ENCODE measurements around the gene PKD2L1.

Gene PKD2L1

GRCh38 chr10:100346351-100346764 lies 16.3 kb upstream of the PKD2L1 start:
- H3K27me3 ChIP-seq (ENCODE audit: control insufficient read depth in 3 of 3, insufficient read depth in 3 of 3, low read depth in 1 of 3, low read length in 3 of 3) = no peaks in the 10 kb centered on the region
- no peak overlapping the region for H2BK120ac ChIP-seq (ENCODE audit: low read depth, low read length)
- H2AFZ ChIP-seq (ENCODE audit: low read length) = peak overlapping the region; percentile 71
- H2BK15ac ChIP-seq (ENCODE audit: low read length) = no peak overlapping the region
- peak overlapping the region; percentile 73 for H3K9ac ChIP-seq (ENCODE audit: low read depth, low read length, poor library complexity)
- DNase-seq (ENCODE audit: low spot score) = peak; percentile 88
- WGBS, 2 donors (ENCODE audit: extremely low coverage in 2 of 2, insufficient read length in 2 of 2, insufficient replicate concordance in 1 of 2) = no CpG with 5 or more reads among the region's 36 CpGs
- no peak overlapping the region for H2AK5ac ChIP-seq (ENCODE audit: low read depth, low read length)
- H3K36me3 ChIP-seq (replicated peaks in 1 of 2; ENCODE audit: control insufficient read depth in 2 of 2, insufficient read depth in 2 of 2, low read length in 2 of 2) = peaks cover 33 to 37% of the 10 kb centered on the region in 2 donors
- peak overlapping the region; percentile 84 for H2BK5ac ChIP-seq (ENCODE audit: low read length)
- peak overlapping the region; percentile 80 to 96 for H3K4me3 ChIP-seq (ENCODE audit: low read length in 2 of 2)
- no peak overlapping the region for H3K23ac ChIP-seq (ENCODE audit: low read depth, low read length, poor library complexity)
- H3K4me1 ChIP-seq (ENCODE audit: control insufficient read depth in 2 of 2, insufficient read depth in 1 of 2, low read depth in 1 of 2, low read length in 2 of 2) = peaks cover 34 to 44% of the 10 kb centered on the region in 2 donors
- peak overlapping the region; percentile 88 for H3K27ac ChIP-seq (replicated peaks; ENCODE audit: low read length)
- H3K4ac ChIP-seq (ENCODE audit: low read length) = no peak overlapping the region
- no peak overlapping the region for H2BK12ac ChIP-seq (ENCODE audit: low read length)
- peaks cover 0 to 15% of the 10 kb centered on the region in 2 donors for H3K9me3 ChIP-seq (replicated peaks in 1 of 2; ENCODE audit: control insufficient read depth in 2 of 2, insufficient read depth in 1 of 2, low read depth in 1 of 2, low read length in 2 of 2)
- H3K18ac ChIP-seq (ENCODE audit: low read length) = peak overlapping the region; percentile 76
- H4K8ac ChIP-seq (ENCODE audit: low read depth, low read length) = no peak overlapping the region
- no peak overlapping the region for H4K91ac ChIP-seq (ENCODE audit: low read depth, low read length, poor library complexity)
- no peak overlapping the region for H3K14ac ChIP-seq (ENCODE audit: low read length)
- peaks cover 6% of the 10 kb centered on the region for H3K79me1 ChIP-seq (ENCODE audit: low read depth, low read length)
- peak overlapping the region; percentile 95 for H3K4me2 ChIP-seq (ENCODE audit: insufficient read depth, low read length, poor library complexity, severe bottlenecking)

DNA sequence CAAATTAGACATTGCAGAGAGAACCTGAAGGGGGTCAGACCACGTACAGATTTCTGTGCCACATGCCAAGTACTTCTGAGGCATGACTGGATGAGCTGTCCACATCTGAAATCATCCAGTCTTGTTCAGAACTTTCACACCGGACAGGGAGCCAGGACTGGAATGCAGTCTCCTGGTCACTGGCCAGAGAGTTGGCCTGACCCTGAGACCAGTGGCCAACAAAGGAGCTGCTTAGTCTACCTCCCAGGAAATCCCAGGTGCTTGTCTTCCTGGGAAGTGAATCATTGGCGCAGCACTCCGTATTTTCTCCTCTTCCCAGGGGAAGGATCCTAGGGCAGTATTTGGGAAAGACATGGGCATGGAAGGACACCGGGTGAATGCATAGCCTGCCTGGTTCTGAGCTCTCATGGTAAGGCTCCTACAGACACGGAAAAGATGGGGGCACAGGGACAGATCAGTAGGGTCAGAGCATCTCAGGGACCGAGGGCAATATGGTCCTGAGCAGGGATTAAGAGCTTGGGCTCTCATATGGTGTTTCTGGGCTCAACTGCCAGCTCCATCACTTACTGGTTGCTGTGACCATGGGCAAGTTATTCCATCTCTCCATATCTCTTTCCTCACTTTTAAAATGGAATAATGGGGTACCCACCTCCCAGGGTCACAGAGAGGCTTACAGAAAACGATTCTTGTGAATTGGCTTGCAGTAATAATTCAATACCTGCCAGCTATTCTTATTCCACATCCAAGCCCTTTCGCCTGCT lies 15.7 kb upstream of the PKD2L1 start:
- no peak overlapping the region for H2BK120ac ChIP-seq (ENCODE audit: low read depth, low read length)
- no peak overlapping the region for H3K9ac ChIP-seq (ENCODE audit: low read depth, low read length, poor library complexity)
- peak overlapping the region; percentile 95 for H3K4me2 ChIP-seq (ENCODE audit: insufficient read depth, low read length, poor library complexity, severe bottlenecking)
- H3K4ac ChIP-seq (ENCODE audit: low read length) = no peak overlapping the region
- peak overlapping the region; percentile 84 for H2BK5ac ChIP-seq (ENCODE audit: low read length)
- peak overlapping the region; percentile 80 to 96 for H3K4me3 ChIP-seq (ENCODE audit: low read length in 2 of 2)
- peak overlapping the region; percentile 88 for H3K27ac ChIP-seq (replicated peaks; ENCODE audit: low read length)
- H3K36me3 ChIP-seq (replicated peaks in 1 of 2; ENCODE audit: control insufficient read depth in 2 of 2, insufficient read depth in 2 of 2, low read length in 2 of 2) = peaks cover 28 to 31% of the 10 kb centered on the region in 2 donors
- no CpG with 5 or more reads among the region's 9 CpGs for WGBS, 2 donors (ENCODE audit: extremely low coverage in 2 of 2, insufficient read length in 2 of 2, insufficient replicate concordance in 1 of 2)
- no peak overlapping the region for H3K23ac ChIP-seq (ENCODE audit: low read depth, low read length, poor library complexity)
- no peak overlapping the region for H2BK15ac ChIP-seq (ENCODE audit: low read length)
- no peak overlapping the region for H4K91ac ChIP-seq (ENCODE audit: low read depth, low read length, poor library complexity)
- H3K9me3 ChIP-seq (replicated peaks in 1 of 2; ENCODE audit: control insufficient read depth in 2 of 2, insufficient read depth in 1 of 2, low read depth in 1 of 2, low read length in 2 of 2) = peaks cover 0 to 9% of the 10 kb centered on the region in 2 donors
- DNase-seq (ENCODE audit: low spot score) = no peak
- H3K18ac ChIP-seq (ENCODE audit: low read length) = peak overlapping the region; percentile 69
- no peak overlapping the region for H2BK12ac ChIP-seq (ENCODE audit: low read length)
- H2AFZ ChIP-seq (ENCODE audit: low read length) = peak overlapping the region; percentile 71
- H3K79me1 ChIP-seq (ENCODE audit: low read depth, low read length) = peaks cover 2% of the 10 kb centered on the region
- no peak overlapping the region for H3K14ac ChIP-seq (ENCODE audit: low read length)
- H3K27me3 ChIP-seq (ENCODE audit: control insufficient read depth in 3 of 3, insufficient read depth in 3 of 3, low read depth in 1 of 3, low read length in 3 of 3) = no peaks in the 10 kb centered on the region
- H4K8ac ChIP-seq (ENCODE audit: low read depth, low read length) = no peak overlapping the region
- H3K4me1 ChIP-seq (ENCODE audit: control insufficient read depth in 2 of 2, insufficient read depth in 1 of 2, low read depth in 1 of 2, low read length in 2 of 2) = peaks cover 34 to 45% of the 10 kb centered on the region in 2 donors
- peak overlapping the region; percentile 0 for H2AK5ac ChIP-seq (ENCODE audit: low read depth, low read length)

DNA sequence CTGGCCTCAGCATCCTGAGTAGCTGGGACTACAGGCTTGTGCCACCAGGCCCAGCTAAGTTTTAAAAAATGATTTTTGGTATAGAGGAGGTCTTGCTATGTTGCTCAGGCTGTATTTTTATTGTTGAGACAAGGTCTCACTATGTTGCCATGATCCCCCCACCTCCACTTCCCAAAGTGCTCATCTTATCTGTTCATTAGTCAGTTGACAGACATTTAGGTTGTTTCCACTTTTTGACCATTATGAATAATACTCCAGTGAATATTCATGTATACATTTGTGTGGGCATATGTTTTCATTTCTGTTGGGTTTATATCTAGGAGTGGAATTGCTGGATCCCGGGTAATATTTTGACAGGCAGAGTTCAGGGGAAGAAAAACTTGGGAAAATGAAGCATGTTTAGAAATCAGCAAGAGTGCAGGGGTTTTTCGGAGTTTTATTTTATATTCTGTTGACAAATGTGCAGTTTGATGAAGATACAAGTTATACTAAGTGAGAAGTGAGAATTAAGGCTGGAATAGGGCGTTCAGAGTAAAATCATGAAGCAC lies 14.3 kb upstream of the PKD2L1 start:
- no peak overlapping the region for H2BK15ac ChIP-seq (ENCODE audit: low read length)
- H3K27ac ChIP-seq (replicated peaks; ENCODE audit: low read length) = no peak overlapping the region
- H3K79me1 ChIP-seq (ENCODE audit: low read depth, low read length) = no peaks in the 10 kb centered on the region
- H3K18ac ChIP-seq (ENCODE audit: low read length) = no peak overlapping the region
- no peak overlapping the region for H2AFZ ChIP-seq (ENCODE audit: low read length)
- H4K8ac ChIP-seq (ENCODE audit: low read depth, low read length) = no peak overlapping the region
- no peak overlapping the region for H4K91ac ChIP-seq (ENCODE audit: low read depth, low read length, poor library complexity)
- no peak overlapping the region for H3K23ac ChIP-seq (ENCODE audit: low read depth, low read length, poor library complexity)
- no peak overlapping the region for H2AK5ac ChIP-seq (ENCODE audit: low read depth, low read length)
- H3K4me2 ChIP-seq (ENCODE audit: insufficient read depth, low read length, poor library complexity, severe bottlenecking) = no peak overlapping the region
- H3K4ac ChIP-seq (ENCODE audit: low read length) = no peak overlapping the region
- H3K9me3 ChIP-seq (replicated peaks in 1 of 2; ENCODE audit: control insufficient read depth in 2 of 2, insufficient read depth in 1 of 2, low read depth in 1 of 2, low read length in 2 of 2) = no peaks in the 10 kb centered on the region
- DNase-seq (ENCODE audit: low spot score) = no peak
- WGBS, 2 donors (ENCODE audit: extremely low coverage in 2 of 2, insufficient read length in 2 of 2, insufficient replicate concordance in 1 of 2) = no CpG with 5 or more reads among the region's 3 CpGs
- H2BK5ac ChIP-seq (ENCODE audit: low read length) = no peak overlapping the region
- peaks cover 26 to 37% of the 10 kb centered on the region in 2 donors for H3K4me1 ChIP-seq (ENCODE audit: control insufficient read depth in 2 of 2, insufficient read depth in 1 of 2, low read depth in 1 of 2, low read length in 2 of 2)
- no peak overlapping the region for H3K14ac ChIP-seq (ENCODE audit: low read length)
- H3K27me3 ChIP-seq (ENCODE audit: control insufficient read depth in 3 of 3, insufficient read depth in 3 of 3, low read depth in 1 of 3, low read length in 3 of 3) = no peaks in the 10 kb centered on the region
- H2BK120ac ChIP-seq (ENCODE audit: low read depth, low read length) = no peak overlapping the region
- peaks cover 15 to 17% of the 10 kb centered on the region in 2 donors for H3K36me3 ChIP-seq (replicated peaks in 1 of 2; ENCODE audit: control insufficient read depth in 2 of 2, insufficient read depth in 2 of 2, low read length in 2 of 2)
- H3K4me3 ChIP-seq (ENCODE audit: low read length in 2 of 2) = no peak overlapping the region
- H3K9ac ChIP-seq (ENCODE audit: low read depth, low read length, poor library complexity) = no peak overlapping the region
- no peak overlapping the region for H2BK12ac ChIP-seq (ENCODE audit: low read length)

DNA sequence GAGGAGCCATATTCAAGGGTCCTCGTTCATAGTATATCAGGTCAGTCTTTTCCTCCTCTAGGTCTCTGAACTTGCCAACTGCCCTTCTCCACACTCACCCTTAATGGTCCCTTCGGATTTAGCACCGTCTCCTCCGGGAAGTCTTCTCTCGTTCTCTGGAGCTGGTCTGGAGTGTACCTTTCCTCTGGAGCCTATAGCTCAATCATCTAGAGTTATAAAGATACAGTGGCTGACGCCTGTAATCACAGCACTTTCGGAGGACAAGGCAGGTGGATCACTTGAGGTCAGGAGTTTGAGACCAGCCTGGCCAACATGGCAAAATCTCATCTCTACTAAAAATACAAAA lies 12.6 kb upstream of the PKD2L1 start:
- no peak overlapping the region for H4K8ac ChIP-seq (ENCODE audit: low read depth, low read length)
- no peak overlapping the region for H2AK5ac ChIP-seq (ENCODE audit: low read depth, low read length)
- no peaks in the 10 kb centered on the region for H3K36me3 ChIP-seq (replicated peaks in 1 of 2; ENCODE audit: control insufficient read depth in 2 of 2, insufficient read depth in 2 of 2, low read length in 2 of 2)
- no peak overlapping the region for H3K14ac ChIP-seq (ENCODE audit: low read length)
- H3K9ac ChIP-seq (ENCODE audit: low read depth, low read length, poor library complexity) = no peak overlapping the region
- H3K4ac ChIP-seq (ENCODE audit: low read length) = no peak overlapping the region
- no peaks in the 10 kb centered on the region for H3K79me1 ChIP-seq (ENCODE audit: low read depth, low read length)
- no peaks in the 10 kb centered on the region for H3K9me3 ChIP-seq (replicated peaks in 1 of 2; ENCODE audit: control insufficient read depth in 2 of 2, insufficient read depth in 1 of 2, low read depth in 1 of 2, low read length in 2 of 2)
- no peak overlapping the region for H3K4me2 ChIP-seq (ENCODE audit: insufficient read depth, low read length, poor library complexity, severe bottlenecking)
- H2BK12ac ChIP-seq (ENCODE audit: low read length) = no peak overlapping the region
- H3K4me3 ChIP-seq (ENCODE audit: low read length in 2 of 2) = no peak overlapping the region
- no peaks in the 10 kb centered on the region for H3K27me3 ChIP-seq (ENCODE audit: control insufficient read depth in 3 of 3, insufficient read depth in 3 of 3, low read depth in 1 of 3, low read length in 3 of 3)
- no peak overlapping the region for H3K18ac ChIP-seq (ENCODE audit: low read length)
- H2AFZ ChIP-seq (ENCODE audit: low read length) = peak overlapping the region; percentile 35
- no peak overlapping the region for H4K91ac ChIP-seq (ENCODE audit: low read depth, low read length, poor library complexity)
- no peak overlapping the region for H2BK15ac ChIP-seq (ENCODE audit: low read length)
- no peak for DNase-seq (ENCODE audit: low spot score)
- no peak overlapping the region for H2BK5ac ChIP-seq (ENCODE audit: low read length)
- WGBS, 2 donors (ENCODE audit: extremely low coverage in 2 of 2, insufficient read length in 2 of 2, insufficient replicate concordance in 1 of 2) = no CpG with 5 or more reads among the region's 7 CpGs
- H2BK120ac ChIP-seq (ENCODE audit: low read depth, low read length) = no peak overlapping the region
- H3K27ac ChIP-seq (replicated peaks; ENCODE audit: low read length) = no peak overlapping the region
- no peak overlapping the region for H3K23ac ChIP-seq (ENCODE audit: low read depth, low read length, poor library complexity)
- peaks cover 20 to 26% of the 10 kb centered on the region in 2 donors for H3K4me1 ChIP-seq (ENCODE audit: control insufficient read depth in 2 of 2, insufficient read depth in 1 of 2, low read depth in 1 of 2, low read length in 2 of 2)

All from neuronal stem cell (in vitro differentiated cells).